Adrenal gland (tissue), 5 donors: Measurements from ENCODE around the gene ELOVL2.

Experiments
- POLR2A ChIP-seq, 2 donors: fragments of 450-650 bp; IDR thresholded peaks; one replicate each; pipeline ENCODE4 v1.6.1; 2017; ENCODE audit warnings: antibody characterized with exemption in 2 of 2, mild to moderate bottlenecking in 2 of 2, moderate library complexity in 1 of 2
- TF ChIP-seq, protein P1 (sequence below), 6 experiments: fragments of 450-650 bp in 4 of 6; fragments of 200-600 bp in 2 of 6; sonication (generic) in 1 of 6; IDR thresholded peaks; 1 replicate in 5 of 6; 2 replicates in 1 of 6; pipeline versions ENCODE4 v1.5.1 to v1.8.0; 2016 to 2021; ENCODE audit warnings: antibody characterized with exemption in 6 of 6, mild to moderate bottlenecking in 2 of 6, moderate library complexity in 1 of 6
- donor health status: DM: no; HTN: no; CAD: no.

DNA sequence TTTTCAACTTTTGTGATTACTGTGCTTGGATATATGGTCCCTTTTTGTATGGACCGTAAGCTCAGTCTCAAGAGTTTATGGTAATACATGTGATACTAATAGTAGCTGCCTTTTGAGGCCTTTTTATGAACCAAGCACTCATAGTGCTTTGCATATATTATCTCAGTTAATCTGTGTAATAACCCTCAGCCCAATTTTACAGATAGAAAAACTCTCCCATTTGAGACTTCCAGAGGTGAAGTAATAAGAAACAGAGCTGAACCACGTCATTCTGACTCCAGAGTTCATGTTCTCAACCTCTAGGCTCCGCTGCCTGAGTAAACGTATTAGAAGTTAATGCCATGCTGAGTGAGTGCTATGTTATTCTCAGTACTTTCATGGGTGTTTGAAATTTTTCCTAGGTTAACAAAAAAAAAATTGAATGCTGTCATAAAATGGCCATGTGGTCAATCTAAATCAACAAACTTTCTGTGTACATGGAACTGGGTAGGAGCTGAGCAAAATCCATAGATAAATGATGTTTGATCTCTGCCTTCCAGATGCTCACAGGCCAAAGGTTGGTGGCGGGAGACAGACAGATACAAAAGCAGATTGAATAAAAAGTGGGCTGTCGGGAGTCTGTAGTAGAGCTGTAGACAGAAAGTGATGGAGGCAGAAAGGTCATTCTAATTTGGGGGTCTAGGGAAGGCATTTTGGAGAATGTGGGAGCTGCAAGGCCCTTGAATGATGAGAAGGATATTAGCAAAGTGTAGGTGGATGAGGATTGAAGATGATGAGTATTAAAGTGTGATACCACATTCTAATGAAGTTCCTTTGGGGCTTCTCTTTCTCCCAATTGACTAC is 22.6 kb upstream of the ELOVL2 start:
- TF ChIP-seq, protein P1, sequence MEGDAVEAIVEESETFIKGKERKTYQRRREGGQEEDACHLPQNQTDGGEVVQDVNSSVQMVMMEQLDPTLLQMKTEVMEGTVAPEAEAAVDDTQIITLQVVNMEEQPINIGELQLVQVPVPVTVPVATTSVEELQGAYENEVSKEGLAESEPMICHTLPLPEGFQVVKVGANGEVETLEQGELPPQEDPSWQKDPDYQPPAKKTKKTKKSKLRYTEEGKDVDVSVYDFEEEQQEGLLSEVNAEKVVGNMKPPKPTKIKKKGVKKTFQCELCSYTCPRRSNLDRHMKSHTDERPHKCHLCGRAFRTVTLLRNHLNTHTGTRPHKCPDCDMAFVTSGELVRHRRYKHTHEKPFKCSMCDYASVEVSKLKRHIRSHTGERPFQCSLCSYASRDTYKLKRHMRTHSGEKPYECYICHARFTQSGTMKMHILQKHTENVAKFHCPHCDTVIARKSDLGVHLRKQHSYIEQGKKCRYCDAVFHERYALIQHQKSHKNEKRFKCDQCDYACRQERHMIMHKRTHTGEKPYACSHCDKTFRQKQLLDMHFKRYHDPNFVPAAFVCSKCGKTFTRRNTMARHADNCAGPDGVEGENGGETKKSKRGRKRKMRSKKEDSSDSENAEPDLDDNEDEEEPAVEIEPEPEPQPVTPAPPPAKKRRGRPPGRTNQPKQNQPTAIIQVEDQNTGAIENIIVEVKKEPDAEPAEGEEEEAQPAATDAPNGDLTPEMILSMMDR (IDR thresholded peaks at IDR 0.05) = no peak
- TF ChIP-seq POLR2A (IDR thresholded peaks at IDR 0.05) = no peak
